Measurements from ENCODE around the gene AP1M1.

AP1M1 gene

GRCh38 chr19:16191216-16191908, 6.3 kb upstream of the AP1M1 start:
- TF ChIP-seq EZH2phosphoT487 (conservative IDR thresholded peaks at IDR 0.05; ENCODE audit: low read length) (no peak), CTCF (IDR thresholded peaks at IDR 0.05; ENCODE audit: insufficient read depth, low read length, poor library complexity, severe bottlenecking) (no peak)
- peaks cover 11% of the 10 kb centered on the region for H3K79me2 ChIP-seq (ENCODE audit: insufficient read depth, low read length)
- H2AFZ ChIP-seq (ENCODE audit: low read depth, low read length, severe bottlenecking), result no peak overlapping the region

DNA sequence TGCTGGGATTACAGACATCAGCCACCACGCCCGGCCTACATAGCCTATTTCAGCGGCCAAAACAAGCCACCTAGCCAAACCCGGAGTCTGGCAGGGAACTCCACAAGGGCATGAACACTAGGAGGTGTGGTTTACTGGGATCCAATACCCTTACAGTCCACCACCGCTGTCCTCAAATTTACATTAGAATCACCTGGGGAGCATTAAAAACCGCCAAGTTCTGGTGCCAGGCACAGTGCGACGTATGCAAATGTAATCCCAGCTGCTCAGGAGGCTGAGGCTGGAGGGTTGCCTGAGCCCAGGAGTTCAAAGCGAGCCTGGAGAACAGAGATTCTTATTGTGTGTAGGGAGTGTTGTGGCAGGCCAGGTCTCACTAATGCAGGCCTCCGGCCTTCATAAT, 4.2 kb upstream of the AP1M1 start:
- Histone ChIP-seq H3K27ac (ENCODE audit: low read depth, low read length) (no peak overlapping the region), H2AFZ (ENCODE audit: low read depth, low read length, severe bottlenecking) (no peak overlapping the region), H3K9me3 (ENCODE audit: insufficient read depth, low read length) (no peaks in the 10 kb centered on the region), H3K4me2 (ENCODE audit: low read depth, low read length, poor library complexity, severe bottlenecking) (no peak overlapping the region), H4K20me1 (ENCODE audit: low read depth, low read length) (no peaks in the 10 kb centered on the region), H3K9ac (ENCODE audit: low read length) (no peak overlapping the region), H3K9me2 (replicated peaks; ENCODE audit: insufficient read depth, low read length) (no peaks in the 10 kb centered on the region), H3K4me3 (ENCODE audit: insufficient read depth, low read length, poor library complexity, severe bottlenecking) (no peak overlapping the region), H3F3A (ENCODE audit: insufficient read depth) (peaks cover 3% of the 10 kb centered on the region; the same call in 1 of the 2 replicates), H3K79me2 (ENCODE audit: insufficient read depth, low read length) (peaks cover 7% of the 10 kb centered on the region), H3K36me3 (ENCODE audit: low read length) (no peaks in the 10 kb centered on the region), H3K27me3 (ENCODE audit: low read length) (no peaks in the 10 kb centered on the region)
- TF ChIP-seq EZH2phosphoT487 (conservative IDR thresholded peaks at IDR 0.05; ENCODE audit: low read length) (no peak), CTCF (IDR thresholded peaks at IDR 0.05; ENCODE audit: insufficient read depth, low read length, poor library complexity, severe bottlenecking) (no peak)

More at GRCh38 chr19:16191216-16191908, 6.3 kb upstream of the AP1M1 start:
- Histone ChIP-seq H4K20me1 (ENCODE audit: low read depth, low read length) (no peaks in the 10 kb centered on the region), H3K9me2 (replicated peaks; ENCODE audit: insufficient read depth, low read length) (no peaks in the 10 kb centered on the region), H3F3A (ENCODE audit: insufficient read depth) (no peaks in the 10 kb centered on the region), H3K9me3 (ENCODE audit: insufficient read depth, low read length) (no peaks in the 10 kb centered on the region), H3K27ac (ENCODE audit: low read depth, low read length) (no peak overlapping the region), H3K4me2 (ENCODE audit: low read depth, low read length, poor library complexity, severe bottlenecking) (no peak overlapping the region), H3K36me3 (ENCODE audit: low read length) (no peaks in the 10 kb centered on the region), H3K27me3 (ENCODE audit: low read length) (no peaks in the 10 kb centered on the region), H3K9ac (ENCODE audit: low read length) (no peak overlapping the region), H3K4me3 (ENCODE audit: insufficient read depth, low read length, poor library complexity, severe bottlenecking) (no peak overlapping the region)

DNA sequence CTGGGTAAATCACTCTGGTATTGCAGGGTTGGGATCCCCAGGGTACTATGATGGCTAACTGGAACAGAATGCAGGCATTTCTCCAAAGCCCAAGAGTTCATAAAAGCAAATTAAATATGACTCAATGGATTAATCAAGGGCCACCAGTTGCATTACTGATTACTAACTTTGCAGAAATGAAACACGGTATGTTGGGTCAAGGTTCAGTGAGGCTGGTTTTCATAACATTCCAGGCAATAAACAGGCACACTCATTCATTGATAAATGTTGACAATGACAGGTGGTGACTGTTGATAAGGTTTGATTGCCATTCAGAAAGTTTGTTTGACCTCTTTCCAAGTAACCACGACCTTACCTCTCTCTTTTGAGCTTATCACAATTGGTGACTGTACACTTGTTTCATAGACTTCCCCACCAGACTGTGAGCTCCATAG, 506 bp upstream of the AP1M1 start:
- peak overlapping the region; percentile 83 for H3K9ac ChIP-seq (ENCODE audit: low read length)
- H2AFZ ChIP-seq (ENCODE audit: low read depth, low read length, severe bottlenecking), result peak overlapping the region; percentile 16
- H3K9me3 ChIP-seq (ENCODE audit: insufficient read depth, low read length), result no peaks in the 10 kb centered on the region
- no peaks in the 10 kb centered on the region for H3K27me3 ChIP-seq (ENCODE audit: low read length)
- no peaks in the 10 kb centered on the region for H3K9me2 ChIP-seq (replicated peaks; ENCODE audit: insufficient read depth, low read length)
- H3K36me3 ChIP-seq (ENCODE audit: low read length), result no peaks in the 10 kb centered on the region
- peaks cover 3% of the 10 kb centered on the region; the same call in 1 of the 2 replicates for H3F3A ChIP-seq (ENCODE audit: insufficient read depth)
- H3K4me2 ChIP-seq (ENCODE audit: low read depth, low read length, poor library complexity, severe bottlenecking), result peak overlapping the region; percentile 98
- no peaks in the 10 kb centered on the region for H4K20me1 ChIP-seq (ENCODE audit: low read depth, low read length)
- TF ChIP-seq EZH2phosphoT487 (conservative IDR thresholded peaks at IDR 0.05; ENCODE audit: low read length), result no peak
- no peak for TF ChIP-seq CTCF (IDR thresholded peaks at IDR 0.05; ENCODE audit: insufficient read depth, low read length, poor library complexity, severe bottlenecking)
- H3K27ac ChIP-seq (ENCODE audit: low read depth, low read length), result peak overlapping the region; percentile 64
- peaks cover 29% of the 10 kb centered on the region for H3K79me2 ChIP-seq (ENCODE audit: insufficient read depth, low read length)
- H3K4me3 ChIP-seq (ENCODE audit: insufficient read depth, low read length, poor library complexity, severe bottlenecking), result peak overlapping the region; percentile 82

All from SU-DHL-6 (cell line).